PFSK-1 (cell line): Measurements from ENCODE around the gene TRAPPC10.

ENCODE experiments used
- POLR2AphosphoS5 ChIP-seq: IDR thresholded peaks from 2 replicates; pipeline ENCODE4 v1.6.1; 2012; ENCODE audit warnings: low read depth, mild to moderate bottlenecking, control low read depth, low read length, moderate library complexity
- SIN3A ChIP-seq: IDR thresholded peaks from 2 replicates; pipeline ENCODE4 v1.6.1; 2012; ENCODE audit warnings: mild to moderate bottlenecking, low read length, moderate library complexity, borderline replicate concordance; ENCODE audit not compliant: insufficient read depth
- TAF1 ChIP-seq: IDR thresholded peaks from 2 replicates; pipeline ENCODE4 v1.6.1; 2012; ENCODE audit warnings: low read length, control low read depth, borderline replicate concordance; ENCODE audit not compliant: insufficient read depth
- TF ChIP-seq, protein P1 (sequence below), 2 experiments: IDR thresholded peaks; 2 replicates each; pipeline versions ENCODE4 v1.6.1 to v1.8.0; 2011 to 2012; ENCODE audit warnings: low read depth in 2 of 2, low read length in 2 of 2, control low read depth in 1 of 2, inconsistent platforms in 1 of 2, mild to moderate bottlenecking in 1 of 2, moderate library complexity in 1 of 2; ENCODE audit not compliant: insufficient read depth in 1 of 2

DNA sequence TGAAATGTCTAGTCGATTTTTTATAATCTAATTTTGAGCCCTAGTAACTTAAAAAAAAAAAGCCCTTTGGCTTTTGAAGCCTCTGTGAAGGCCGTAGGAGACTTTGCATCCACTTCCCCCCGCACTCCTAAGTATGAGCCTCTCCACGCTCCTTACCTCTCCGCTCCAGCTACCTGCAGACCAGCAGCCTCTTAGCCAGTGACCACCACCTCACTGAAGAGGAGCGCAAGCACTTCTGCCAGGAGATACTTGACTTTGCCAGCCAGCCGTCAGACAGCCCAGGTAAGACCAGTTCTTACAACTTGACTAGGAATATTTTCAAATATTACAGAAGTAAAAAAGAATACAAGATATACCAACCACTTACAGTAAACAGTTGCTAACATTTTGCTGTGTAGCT lies 67.7 kb downstream of the TRAPPC10 start:
- TF ChIP-seq, protein P1, sequence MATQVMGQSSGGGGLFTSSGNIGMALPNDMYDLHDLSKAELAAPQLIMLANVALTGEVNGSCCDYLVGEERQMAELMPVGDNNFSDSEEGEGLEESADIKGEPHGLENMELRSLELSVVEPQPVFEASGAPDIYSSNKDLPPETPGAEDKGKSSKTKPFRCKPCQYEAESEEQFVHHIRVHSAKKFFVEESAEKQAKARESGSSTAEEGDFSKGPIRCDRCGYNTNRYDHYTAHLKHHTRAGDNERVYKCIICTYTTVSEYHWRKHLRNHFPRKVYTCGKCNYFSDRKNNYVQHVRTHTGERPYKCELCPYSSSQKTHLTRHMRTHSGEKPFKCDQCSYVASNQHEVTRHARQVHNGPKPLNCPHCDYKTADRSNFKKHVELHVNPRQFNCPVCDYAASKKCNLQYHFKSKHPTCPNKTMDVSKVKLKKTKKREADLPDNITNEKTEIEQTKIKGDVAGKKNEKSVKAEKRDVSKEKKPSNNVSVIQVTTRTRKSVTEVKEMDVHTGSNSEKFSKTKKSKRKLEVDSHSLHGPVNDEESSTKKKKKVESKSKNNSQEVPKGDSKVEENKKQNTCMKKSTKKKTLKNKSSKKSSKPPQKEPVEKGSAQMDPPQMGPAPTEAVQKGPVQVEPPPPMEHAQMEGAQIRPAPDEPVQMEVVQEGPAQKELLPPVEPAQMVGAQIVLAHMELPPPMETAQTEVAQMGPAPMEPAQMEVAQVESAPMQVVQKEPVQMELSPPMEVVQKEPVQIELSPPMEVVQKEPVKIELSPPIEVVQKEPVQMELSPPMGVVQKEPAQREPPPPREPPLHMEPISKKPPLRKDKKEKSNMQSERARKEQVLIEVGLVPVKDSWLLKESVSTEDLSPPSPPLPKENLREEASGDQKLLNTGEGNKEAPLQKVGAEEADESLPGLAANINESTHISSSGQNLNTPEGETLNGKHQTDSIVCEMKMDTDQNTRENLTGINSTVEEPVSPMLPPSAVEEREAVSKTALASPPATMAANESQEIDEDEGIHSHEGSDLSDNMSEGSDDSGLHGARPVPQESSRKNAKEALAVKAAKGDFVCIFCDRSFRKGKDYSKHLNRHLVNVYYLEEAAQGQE (IDR thresholded peaks at IDR 0.05; ENCODE audit: insufficient read depth in 1 of 2, low read depth in 2 of 2, low read length in 2 of 2), result no peak
- TF ChIP-seq TAF1 (no peak), POLR2AphosphoS5 (no peak), SIN3A (no peak)
